ENCODE measurements around the gene C19orf73.
"Not testable (repeated sequence)": the region's sequence is repeated elsewhere in the genome, so short reads cannot be mapped to it uniquely, and the experiment has no call there.

Gene C19orf73

DNA sequence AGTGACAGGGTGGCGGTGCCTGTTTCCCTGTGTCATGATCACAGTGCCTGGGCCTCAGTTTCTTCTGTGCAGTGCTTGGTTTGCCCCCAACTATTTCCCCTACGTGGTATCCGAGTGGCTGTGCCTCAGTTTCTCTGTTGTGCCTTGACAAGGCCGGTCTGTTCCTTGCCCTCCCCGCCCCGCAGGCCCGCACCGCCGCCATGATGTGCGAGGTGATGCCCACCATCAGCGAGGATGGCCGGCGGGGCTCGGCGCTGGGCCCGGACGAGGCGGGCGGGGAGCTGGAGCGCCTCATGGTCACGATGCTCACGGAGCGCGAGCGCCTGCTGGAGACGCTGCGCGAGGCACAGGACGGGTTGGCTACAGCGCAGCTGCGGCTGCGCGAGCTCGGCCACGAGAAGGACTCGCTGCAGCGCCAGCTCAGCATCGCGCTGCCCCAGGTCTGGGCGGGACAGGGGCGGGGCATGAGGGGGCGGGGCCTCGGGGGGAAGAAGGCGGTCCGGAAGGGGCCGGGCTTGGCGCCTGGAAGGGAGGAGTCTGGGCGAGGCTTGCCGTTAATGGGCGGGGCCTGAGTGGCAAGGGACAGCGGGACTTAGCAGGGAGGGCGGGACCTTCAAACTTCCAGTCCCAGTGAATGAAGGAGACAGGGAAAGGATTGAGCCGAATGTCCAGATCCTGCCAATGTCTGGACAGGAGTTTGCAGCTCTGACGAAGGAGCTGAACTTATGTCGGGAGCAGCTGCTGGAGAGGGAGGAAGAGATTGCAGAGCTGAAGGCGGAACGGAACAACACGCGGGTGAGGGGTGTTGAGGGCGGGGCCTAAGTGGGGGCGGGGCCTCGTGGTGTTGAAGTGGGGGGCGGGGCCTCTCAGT is 9.0 kb upstream of the C19orf73 start:
- Histone ChIP-seq H3K4me3 (ENCODE audit: low read length) (no peak overlapping the region), H3K9me3 (ENCODE audit: control insufficient read depth, low read length) (no peaks in the 10 kb centered on the region), H3K27me3 (ENCODE audit: control insufficient read depth, insufficient read depth, low read length) (no peaks in the 10 kb centered on the region), H3K9ac (ENCODE audit: low read length) (no peak overlapping the region), H3K4me1 (ENCODE audit: control insufficient read depth, insufficient read depth, low read length) (peaks cover 25% of the 10 kb centered on the region), H3K36me3 (ENCODE audit: control insufficient read depth, insufficient read depth, low read length) (no peaks in the 10 kb centered on the region)

DNA sequence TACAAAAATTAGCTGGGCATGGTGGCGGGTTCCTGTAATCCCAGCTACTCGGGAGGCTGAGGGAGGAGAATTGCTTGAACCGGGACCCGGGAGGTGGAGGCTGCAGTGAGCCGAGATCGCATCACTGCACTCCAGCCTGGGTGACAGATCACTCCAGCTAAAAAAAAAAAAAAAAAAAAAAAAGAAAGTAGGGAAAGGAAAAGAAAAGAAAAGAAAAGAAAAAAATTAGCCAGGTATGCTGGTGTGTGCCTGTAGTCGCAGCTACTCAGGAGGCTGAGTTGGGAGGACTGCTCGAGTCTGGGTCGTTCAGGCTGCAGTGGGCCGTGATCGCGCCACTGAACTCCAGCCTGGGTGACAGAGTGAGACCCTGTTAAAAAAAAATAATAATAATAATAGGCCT is 8.3 kb upstream of the C19orf73 start:
- peaks cover 25% of the 10 kb centered on the region for H3K4me1 ChIP-seq (ENCODE audit: control insufficient read depth, insufficient read depth, low read length)
- H3K4me3 ChIP-seq (ENCODE audit: low read length); H3K27me3 ChIP-seq (ENCODE audit: control insufficient read depth, insufficient read depth, low read length); H3K9ac ChIP-seq (ENCODE audit: low read length); H3K36me3 ChIP-seq (ENCODE audit: control insufficient read depth, insufficient read depth, low read length); H3K9me3 ChIP-seq (ENCODE audit: control insufficient read depth, low read length): not testable (repeated sequence)

DNA sequence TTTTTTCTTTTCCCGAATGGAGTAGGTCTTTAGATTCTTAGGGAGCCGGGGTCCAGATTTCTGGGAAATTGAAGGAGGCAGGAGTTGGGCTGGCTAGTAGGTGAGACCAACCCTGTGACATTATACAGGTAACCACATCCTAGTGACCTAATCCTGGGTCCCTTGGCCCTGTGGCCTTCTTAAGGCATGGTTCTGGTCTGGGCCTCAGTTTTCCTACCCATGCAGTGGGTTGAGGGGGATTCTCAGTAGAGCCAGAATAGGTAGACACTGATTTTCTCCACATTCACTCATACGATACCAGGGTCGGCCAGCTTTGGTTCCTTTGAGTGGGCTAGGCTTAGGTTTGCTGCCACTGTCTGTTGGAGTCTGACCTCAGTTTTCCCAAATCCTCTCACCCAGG is 7.6 kb upstream of the C19orf73 start:
- Histone ChIP-seq H3K27me3 (ENCODE audit: control insufficient read depth, insufficient read depth, low read length) (no peaks in the 10 kb centered on the region), H3K4me1 (ENCODE audit: control insufficient read depth, insufficient read depth, low read length) (peaks cover 25% of the 10 kb centered on the region), H3K36me3 (ENCODE audit: control insufficient read depth, insufficient read depth, low read length) (no peaks in the 10 kb centered on the region), H3K9me3 (ENCODE audit: control insufficient read depth, low read length) (no peaks in the 10 kb centered on the region), H3K4me3 (ENCODE audit: low read length) (no peak overlapping the region), H3K9ac (ENCODE audit: low read length) (no peak overlapping the region)

DNA sequence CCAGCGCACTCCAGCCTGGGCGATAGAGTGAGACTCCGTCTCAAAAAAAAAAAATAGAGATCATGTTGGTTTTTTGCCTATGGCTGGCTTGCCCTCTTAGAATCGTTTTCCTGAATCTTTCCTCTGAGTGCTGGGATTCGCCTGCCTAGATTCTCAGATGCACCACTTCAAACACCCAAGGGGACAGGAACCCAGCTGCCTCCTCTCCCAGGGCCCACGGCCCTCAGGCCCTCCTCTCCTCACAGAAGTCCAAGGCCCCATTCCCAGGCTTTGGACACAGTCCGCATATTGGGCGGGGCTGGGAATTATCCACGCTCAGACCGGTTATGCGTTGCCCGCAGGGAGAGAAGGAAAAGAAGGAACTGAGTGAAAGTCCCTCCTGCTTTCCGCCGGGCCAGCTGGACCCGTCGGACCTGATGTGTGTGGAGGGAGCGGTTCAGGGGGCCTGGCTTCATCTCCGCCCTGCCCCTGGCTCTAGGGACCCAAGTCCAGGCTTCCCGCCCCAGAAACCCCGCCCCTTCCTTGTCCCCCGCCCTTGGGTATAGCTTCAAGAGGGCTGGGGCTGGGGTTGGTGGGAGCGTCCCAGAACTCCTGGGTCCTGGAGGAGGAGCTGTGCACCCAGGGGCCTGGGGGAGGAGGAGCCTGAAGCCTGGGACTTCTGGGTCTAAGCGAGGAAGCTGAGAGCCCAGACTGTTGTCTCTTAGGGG is 6.2 kb upstream of the C19orf73 start:
- Histone ChIP-seq H3K9ac (ENCODE audit: low read length) (peak overlapping the region; percentile 37), H3K9me3 (ENCODE audit: control insufficient read depth, low read length) (no peaks in the 10 kb centered on the region), H3K4me3 (ENCODE audit: low read length) (no peak overlapping the region), H3K36me3 (ENCODE audit: control insufficient read depth, insufficient read depth, low read length) (no peaks in the 10 kb centered on the region), H3K4me1 (ENCODE audit: control insufficient read depth, insufficient read depth, low read length) (peaks cover 29% of the 10 kb centered on the region), H3K27me3 (ENCODE audit: control insufficient read depth, insufficient read depth, low read length) (peaks cover 7% of the 10 kb centered on the region)

- H3K36me3 ChIP-seq (ENCODE audit: control insufficient read depth, insufficient read depth, low read length); H3K9ac ChIP-seq (ENCODE audit: low read length); H3K4me3 ChIP-seq (ENCODE audit: low read length); H3K27me3 ChIP-seq (ENCODE audit: control insufficient read depth, insufficient read depth, low read length); H3K9me3 ChIP-seq (ENCODE audit: control insufficient read depth, low read length): not testable (repeated sequence)
- peaks cover 31% of the 10 kb centered on the region for H3K4me1 ChIP-seq (ENCODE audit: control insufficient read depth, insufficient read depth, low read length)
Measured at GRCh38 chr19:49123285-49123684, 4.3 kb upstream of the C19orf73 start.

GRCh38 chr19:49121841-49122240 is 2.9 kb upstream of the C19orf73 start:
- not testable (repeated sequence) for H3K27me3 ChIP-seq (ENCODE audit: control insufficient read depth, insufficient read depth, low read length); H3K4me3 ChIP-seq (ENCODE audit: low read length); H3K36me3 ChIP-seq (ENCODE audit: control insufficient read depth, insufficient read depth, low read length); H3K9me3 ChIP-seq (ENCODE audit: control insufficient read depth, low read length); H3K9ac ChIP-seq (ENCODE audit: low read length)
- peaks cover 32% of the 10 kb centered on the region for H3K4me1 ChIP-seq (ENCODE audit: control insufficient read depth, insufficient read depth, low read length)

GRCh38 chr19:49120868-49121267 is 1.9 kb upstream of the C19orf73 start:
- H3K27me3 ChIP-seq (ENCODE audit: control insufficient read depth, insufficient read depth, low read length) = peaks cover 8% of the 10 kb centered on the region
- no peak overlapping the region for H3K4me3 ChIP-seq (ENCODE audit: low read length)
- H3K9ac ChIP-seq (ENCODE audit: low read length) = no peak overlapping the region
- no peaks in the 10 kb centered on the region for H3K36me3 ChIP-seq (ENCODE audit: control insufficient read depth, insufficient read depth, low read length)
- H3K9me3 ChIP-seq (ENCODE audit: control insufficient read depth, low read length) = no peaks in the 10 kb centered on the region
- H3K4me1 ChIP-seq (ENCODE audit: control insufficient read depth, insufficient read depth, low read length) = peaks cover 32% of the 10 kb centered on the region

GRCh38 chr19:49120325-49120683 is 1.4 kb upstream of the C19orf73 start:
- no peak overlapping the region for H3K4me3 ChIP-seq (ENCODE audit: low read length)
- H3K27me3 ChIP-seq (ENCODE audit: control insufficient read depth, insufficient read depth, low read length) = peaks cover 8% of the 10 kb centered on the region
- no peaks in the 10 kb centered on the region for H3K9me3 ChIP-seq (ENCODE audit: control insufficient read depth, low read length)
- H3K9ac ChIP-seq (ENCODE audit: low read length) = peak overlapping the region; percentile 31
- peaks cover 28% of the 10 kb centered on the region for H3K4me1 ChIP-seq (ENCODE audit: control insufficient read depth, insufficient read depth, low read length)
- no peaks in the 10 kb centered on the region for H3K36me3 ChIP-seq (ENCODE audit: control insufficient read depth, insufficient read depth, low read length)

- Histone ChIP-seq H3K9ac (ENCODE audit: low read length) (peak within 1 kb of the TSS; percentile 82), H3K4me1 (ENCODE audit: control insufficient read depth, insufficient read depth, low read length) (peaks cover 26% of the 10 kb centered on the region)
Measured at GRCh38 chr19:49119411-49120324, 725 bp upstream of the C19orf73 start, which contains the start of gene PPFIA3. PPFIA3 (plus strand) TSS chr19:49119544; CDS start chr19:49127874, 8,330 bp downstream.

DNA sequence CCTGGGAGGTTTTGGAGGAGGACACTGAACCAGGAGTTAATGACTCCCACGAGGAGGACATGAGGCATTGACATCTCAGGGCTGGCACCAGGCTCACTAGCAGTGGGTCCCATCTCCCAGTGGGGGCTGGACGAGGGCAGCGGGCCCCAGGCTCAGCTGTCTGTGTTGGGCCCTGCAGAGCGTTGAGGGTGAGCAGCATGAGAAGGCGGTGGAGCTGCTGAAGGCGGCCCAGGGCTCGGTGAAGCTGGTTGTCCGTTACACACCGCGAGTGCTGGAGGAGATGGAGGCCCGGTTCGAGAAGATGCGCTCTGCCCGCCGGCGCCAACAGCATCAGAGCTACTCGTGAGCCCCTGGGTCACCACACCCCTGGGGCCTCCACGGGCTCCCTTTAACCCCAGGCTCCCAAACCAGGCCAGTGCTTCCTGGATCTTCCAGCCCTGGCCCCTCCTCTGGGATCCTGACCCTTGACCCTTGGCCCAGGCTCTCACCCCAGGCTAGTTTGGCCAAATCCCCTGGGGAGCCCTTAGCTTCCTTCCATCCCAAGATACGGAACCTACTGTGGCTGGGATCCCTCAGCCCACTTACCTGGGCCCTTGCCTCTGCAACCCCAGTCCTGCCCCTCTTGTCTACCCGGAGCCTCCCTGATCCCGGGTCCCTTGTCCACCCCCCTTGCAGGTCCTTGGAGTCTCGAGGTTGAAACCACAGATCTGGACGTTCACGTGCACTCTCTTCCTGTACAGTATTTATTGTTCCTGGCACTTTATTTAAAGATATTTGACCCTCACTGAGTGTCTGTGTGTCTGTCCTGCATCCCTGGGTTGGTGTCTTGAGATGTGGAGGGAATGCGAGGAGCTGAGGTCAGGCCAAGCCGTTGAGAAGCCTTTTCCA is 1.0 kb downstream of the C19orf73 start:
- H3K27me3 ChIP-seq (ENCODE audit: control insufficient read depth, insufficient read depth, low read length) = peaks cover 8% of the 10 kb centered on the region
- no peaks in the 10 kb centered on the region for H3K9me3 ChIP-seq (ENCODE audit: control insufficient read depth, low read length)
- H3K36me3 ChIP-seq (ENCODE audit: control insufficient read depth, insufficient read depth, low read length) = no peaks in the 10 kb centered on the region
- H3K4me3 ChIP-seq (ENCODE audit: low read length) = peak overlapping the region; percentile 5
- H3K4me1 ChIP-seq (ENCODE audit: control insufficient read depth, insufficient read depth, low read length) = peaks cover 30% of the 10 kb centered on the region
- H3K9ac ChIP-seq (ENCODE audit: low read length) = peak overlapping the region; percentile 82

More at GRCh38 chr19:49119411-49120324, 725 bp upstream of the C19orf73 start, which contains the start of gene PPFIA3:
- Histone ChIP-seq H3K27me3 (ENCODE audit: control insufficient read depth, insufficient read depth, low read length) (peaks cover 8% of the 10 kb centered on the region), H3K4me3 (ENCODE audit: low read length) (peak within 1 kb of the TSS; percentile 5), H3K9me3 (ENCODE audit: control insufficient read depth, low read length) (no peaks in the 10 kb centered on the region), H3K36me3 (ENCODE audit: control insufficient read depth, insufficient read depth, low read length) (no peaks in the 10 kb centered on the region)

GRCh38 chr19:49116544-49116943 is 2.4 kb downstream of the C19orf73 start:
- Histone ChIP-seq H3K4me3 (ENCODE audit: low read length) (no peak overlapping the region), H3K9me3 (ENCODE audit: control insufficient read depth, low read length) (no peaks in the 10 kb centered on the region), H3K4me1 (ENCODE audit: control insufficient read depth, insufficient read depth, low read length) (peaks cover 30% of the 10 kb centered on the region)

More at GRCh38 chr19:49116544-49116943, 2.4 kb downstream of the C19orf73 start:
- H3K36me3 ChIP-seq (ENCODE audit: control insufficient read depth, insufficient read depth, low read length) = no peaks in the 10 kb centered on the region
- H3K9ac ChIP-seq (ENCODE audit: low read length) = no peak overlapping the region
- H3K27me3 ChIP-seq (ENCODE audit: control insufficient read depth, insufficient read depth, low read length) = peaks cover 8% of the 10 kb centered on the region
